Body of pancreas (tissue), 4 donors: ENCODE data around the gene EXD3. TPM values are rescaled to one million over a fixed set of nuclear protein-coding genes. Genes with fewer than 3 reads are reported as not detected.

Source experiments
- ATAC-seq: fragments of 150-250 bp; one replicate; pipeline ENCODE4 v1.9.1; 2016
- DNase-seq, 4 donors: peaks; one replicate each; pipeline ENCODE4 v3.0.0-alpha.2; 2019
- H3K27ac ChIP-seq, 4 donors: fragments of 200-600 bp; sonication (generic); 1 replicate in 3 of 4; 2 replicates in 1 of 4; pipeline versions ENCODE4 v1.5.1 to v1.6.1; 2016 to 2019; ENCODE audit warnings: mild to moderate bottlenecking in 1 of 4, mixed read lengths in 1 of 4, moderate library complexity in 1 of 4
- H3K27me3 ChIP-seq, 2 donors: fragments of 200-600 bp; sonication (generic); one replicate each; pipeline ENCODE4 v1.6.0; 2016; ENCODE audit warnings: mild to moderate bottlenecking in 1 of 2
- H3K36me3 ChIP-seq, 2 donors: fragments of 200-600 bp; sonication (generic); replicated peaks in 1 of 2; 2 replicates each; pipeline ENCODE4 v1.5.1; 2016; ENCODE audit warnings: low read depth in 2 of 2; ENCODE audit not compliant: insufficient read depth in 1 of 2
- H3K4me1 ChIP-seq: fragments of 200-600 bp; sonication (generic); one replicate; pipeline ENCODE4 v1.6.0; 2016
- H3K4me3 ChIP-seq, 2 donors: fragments of 200-600 bp; sonication (generic); 1 replicate in 1 of 2; 2 replicates in 1 of 2; pipeline ENCODE4 v1.5.1; 2016 to 2019
- H3K9me3 ChIP-seq, 3 donors: fragments of 200-600 bp; sonication (generic); 1 replicate in 2 of 3; 2 replicates in 1 of 3; pipeline ENCODE4 v1.5.1; 2016
- CTCF ChIP-seq, 7 experiments: fragments of 450-650 bp in 4 of 7; fragments of 200-600 bp in 3 of 7; sonication (generic) in 3 of 7; IDR thresholded peaks; one replicate each; pipeline ENCODE4 v1.5.1; 2016 to 2019; ENCODE audit warnings: antibody characterized with exemption in 7 of 7
- POLR2A ChIP-seq, 3 donors: fragments of 450-650 bp; IDR thresholded peaks; one replicate each; pipeline ENCODE4 v1.6.1; 2016; ENCODE audit warnings: antibody characterized with exemption in 3 of 3, mild to moderate bottlenecking in 2 of 3
- WGBS, 2 donors: methylation state at CpG; one replicate each; pipeline ENCODE4 v1.1.5; 2017; 5-methylcytosine and 5-hydroxymethylcytosine counted together
- intact Hi-C: fragments of 100-400 bp; cut with DNase I; formaldehyde crosslinking; loops from one replicate; pipeline ENCODE4 v1.15.1; 2023
- total RNA-seq, 2 donors: library from RNA; depleted of rRNA; stranded (reverse); fragments of >200 nt; gene quantifications; one replicate each; pipeline ENCODE4 v1.1.0, GENCODE V29; 2016

Gene EXD3
- total RNA-seq, 2 donors from 2014 or later = 23.3 to 34.9 TPM

GRCh38 chr9:137396227-137396626, 26.7 kb downstream of the EXD3 start:
- no peaks in the 10 kb centered on the region for H3K9me3 ChIP-seq
- no peak for DNase-seq
- no peak overlapping the region for H3K27ac ChIP-seq
- no peaks in the 10 kb centered on the region for H3K4me1 ChIP-seq
- 83 to 88% methylated on average over 14 to 15 of the region's 15 CpGs for WGBS, 2 donors
- H3K27me3 ChIP-seq = no peaks in the 10 kb centered on the region
- TF ChIP-seq CTCF (IDR thresholded peaks at IDR 0.05) (no peak), POLR2A (IDR thresholded peaks at IDR 0.05) (no peak)
- ATAC-seq = no peak
- H3K36me3 ChIP-seq = no peaks in the 10 kb centered on the region
- H3K4me3 ChIP-seq = no peak overlapping the region
- intact Hi-C loops = no loop called here

- TF ChIP-seq POLR2A (IDR thresholded peaks at IDR 0.05) (no peak), CTCF (IDR thresholded peaks at IDR 0.05) (no peak)
- intact Hi-C loops = no loop called here
- Histone ChIP-seq H3K27me3 (no peaks in the 10 kb centered on the region), H3K9me3 (no peaks in the 10 kb centered on the region), H3K36me3 (no peaks in the 10 kb centered on the region), H3K4me1 (peaks cover 5% of the 10 kb centered on the region), H3K4me3 (no peak overlapping the region), H3K27ac (no peak overlapping the region)
- 88 to 95% methylated on average over 8 to 10 of the region's 11 CpGs for WGBS, 2 donors
- DNase-seq = no peak
- no peak for ATAC-seq
Observed at GRCh38 chr9:137395666-137396010, 27.3 kb downstream of the EXD3 start.

GRCh38 chr9:137394866-137395665, 27.9 kb downstream of the EXD3 start:
- no peaks in the 10 kb centered on the region for H3K9me3 ChIP-seq
- ATAC-seq (no peak), DNase-seq (no peak)
- H3K27ac ChIP-seq = no peak overlapping the region
- intact Hi-C loops = no loop called here
- peaks cover 7% of the 10 kb centered on the region for H3K4me1 ChIP-seq
- 90 to 92% methylated on average over 12 to 27 of the region's 36 CpGs for WGBS, 2 donors
- no peak overlapping the region for H3K4me3 ChIP-seq
- TF ChIP-seq POLR2A (IDR thresholded peaks at IDR 0.05) (no peak), CTCF (IDR thresholded peaks at IDR 0.05) (no peak)
- no peaks in the 10 kb centered on the region for H3K27me3 ChIP-seq
- no peaks in the 10 kb centered on the region for H3K36me3 ChIP-seq

GRCh38 chr9:137393176-137394150, 29.5 kb downstream of the EXD3 start:
- Histone ChIP-seq H3K27ac (no peak overlapping the region), H3K36me3 (no peaks in the 10 kb centered on the region), H3K4me3 (no peak overlapping the region), H3K9me3 (no peaks in the 10 kb centered on the region), H3K27me3 (no peaks in the 10 kb centered on the region), H3K4me1 (peaks cover 7% of the 10 kb centered on the region)
- WGBS, 2 donors = 93 to 100% methylated on average over 3 to 25 of the region's 28 CpGs
- intact Hi-C loops = no loop called here
- DNase-seq (no peak), ATAC-seq (no peak)
- TF ChIP-seq CTCF (IDR thresholded peaks at IDR 0.05) = no peak
- TF ChIP-seq POLR2A (IDR thresholded peaks at IDR 0.05) = no peak
